Stomach (tissue), 4 donors: ENCODE results near the gene DISP3.

Experiments
- CTCF ChIP-seq, 7 experiments: fragments of 450-650 bp in 4 of 7; fragments of 200-600 bp in 3 of 7; sonication (generic) in 3 of 7; IDR thresholded peaks; one replicate each; pipeline ENCODE4 v1.5.1; 2016 to 2019; ENCODE audit warnings: antibody characterized with exemption in 7 of 7, control low read depth in 2 of 7, mild to moderate bottlenecking in 1 of 7
- EP300 ChIP-seq: sonication (generic); formaldehyde crosslinking; IDR thresholded peaks from one replicate; pipeline ENCODE4 v1.6.1; 2017; ENCODE audit warnings: antibody characterized with exemption
- POLR2A ChIP-seq, 4 donors: fragments of 450-650 bp; IDR thresholded peaks; one replicate each; pipeline ENCODE4 v1.6.1; 2016; ENCODE audit warnings: antibody characterized with exemption in 4 of 4, control low read depth in 2 of 4, mild to moderate bottlenecking in 1 of 4, moderate library complexity in 1 of 4

DNA sequence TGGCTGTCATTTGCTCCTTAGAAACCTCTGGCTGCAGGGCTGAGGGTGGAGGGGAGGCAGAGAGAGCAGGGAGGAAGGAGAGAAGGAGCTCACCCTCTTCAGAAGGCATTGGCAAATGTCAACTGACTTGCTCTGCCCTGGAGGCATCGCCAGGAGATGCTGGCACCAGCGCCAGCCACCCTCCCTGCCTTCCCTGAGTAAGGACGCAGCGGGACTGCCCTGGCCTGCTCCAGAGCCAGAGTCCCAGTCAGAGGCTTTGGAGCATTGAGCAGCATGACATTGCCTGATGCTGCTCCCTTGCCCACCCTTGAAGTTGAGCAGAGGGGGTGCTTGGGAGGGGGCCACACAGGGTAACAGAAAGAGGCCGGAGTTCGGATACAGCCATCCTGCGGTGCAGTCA lies 62.3 kb downstream of the DISP3 start:
- no peak for TF ChIP-seq CTCF (IDR thresholded peaks at IDR 0.05)
- TF ChIP-seq POLR2A (IDR thresholded peaks at IDR 0.05) = no peak
- TF ChIP-seq EP300 = no peak
